ENCODE data around the gene MED12L. TPM values are rescaled to one million over a fixed set of nuclear protein-coding genes. Genes with fewer than 3 reads are reported as not detected.
A peak's percentile ranks its signal among the peaks of the same experiment; 100 is the strongest.

Gene MED12L
- total RNA-seq, 1 experiment from 2014 or later = 14.9 TPM

- no CpG with 5 or more reads among the region's 4 CpGs for whole genome bisulfite sequencing (ENCODE audit: extremely low coverage, insufficient read length, low lambda C conversion rate)
- H2AK5ac ChIP-seq (ENCODE audit: insufficient read length, low read length) = no peak overlapping the region
- no peak overlapping the region for H3K9ac ChIP-seq (ENCODE audit: extremely low read depth, insufficient read length, low read length)
- no peak overlapping the region for H3K27ac ChIP-seq (ENCODE audit: insufficient read length, low read depth, low read length)
- H2BK5ac ChIP-seq (ENCODE audit: insufficient read length, low read length) = no peak overlapping the region
- no peak overlapping the region for H3K4me3 Mint-ChIP-seq
- TF ChIP-seq CTCF (conservative IDR thresholded peaks at IDR 0.05) = peak; percentile 90
- H3K18ac ChIP-seq (ENCODE audit: insufficient read length, low read depth, low read length) = no peak overlapping the region
- no peak overlapping the region for H4K8ac ChIP-seq (replicated peaks; ENCODE audit: insufficient read length, low read depth, low read length)
- no peak overlapping the region for H2BK20ac ChIP-seq (ENCODE audit: low read depth, low read length, poor library complexity, severe bottlenecking)
- H2BK12ac ChIP-seq (ENCODE audit: insufficient read length, low read depth, low read length) = no peak overlapping the region
- H2AFZ ChIP-seq (ENCODE audit: low read length) = no peak overlapping the region
- no peak overlapping the region for H4K91ac ChIP-seq (ENCODE audit: insufficient read length, low read depth, low read length)
- peaks cover 4 to 25% (median 18%) of the 10 kb centered on the region in 3 experiments; a peak in 5 of 7 replicates for H3K36me3 Mint-ChIP-seq (ENCODE audit: insufficient read depth in 1 of 3, low read depth in 3 of 3)
- H3K56ac ChIP-seq (ENCODE audit: insufficient read length, low read depth, low read length) = no peak overlapping the region
- DNase-seq = peak; percentile 65
- H3K9me3 ChIP-seq (ENCODE audit: control insufficient read depth, low read depth, low read length) = no peaks in the 10 kb centered on the region
- no peaks in the 10 kb centered on the region for H3K27me3 ChIP-seq (ENCODE audit: insufficient read depth, low read length)
- H3K9me3 Mint-ChIP-seq = no peaks in the 10 kb centered on the region
- H3K4me1 Mint-ChIP-seq = no peaks in the 10 kb centered on the region
- no peak overlapping the region for H3K4ac ChIP-seq (ENCODE audit: low read depth, low read length)
- H3K14ac ChIP-seq (ENCODE audit: insufficient read depth, low read length) = no peak overlapping the region
- no peak overlapping the region for H3K27ac Mint-ChIP-seq
- H3K79me2 ChIP-seq (ENCODE audit: insufficient read depth, low read length) = no peaks in the 10 kb centered on the region
- no peak overlapping the region for H3K4me2 ChIP-seq (ENCODE audit: insufficient read depth, insufficient read length, low read length)
- H2BK120ac ChIP-seq (ENCODE audit: low read depth, low read length, poor library complexity, severe bottlenecking) = no peak overlapping the region
- H3T11ph ChIP-seq (ENCODE audit: low read length) = no peak overlapping the region
- H4K5ac ChIP-seq (ENCODE audit: insufficient read length, low read depth, low read length) = no peak overlapping the region
- H3K4me1 ChIP-seq (ENCODE audit: insufficient read depth, low read length) = no peaks in the 10 kb centered on the region
- H3K79me1 ChIP-seq (ENCODE audit: insufficient read depth, low read depth, low read length, poor library complexity, severe bottlenecking) = no peaks in the 10 kb centered on the region
- no peaks in the 10 kb centered on the region for H4K20me1 ChIP-seq (ENCODE audit: control insufficient read depth, insufficient read depth, insufficient read length)
- no peaks in the 10 kb centered on the region for H3K23me2 ChIP-seq (ENCODE audit: insufficient read length, low read depth, low read length, poor library complexity, severe bottlenecking)
- no peaks in the 10 kb centered on the region for H3K27me3 Mint-ChIP-seq (ENCODE audit: low read depth)
- H3K23ac ChIP-seq (ENCODE audit: insufficient read length, low read depth, low read length) = no peak overlapping the region
- no peak overlapping the region for H2BK15ac ChIP-seq (ENCODE audit: low read depth, low read length)
Observed at GRCh38 chr3:151379083-151379734, 293.7 kb downstream of the MED12L start.

Measured in H9 (cell line).